ENCODE measurements around the gene CD163L1.

CD163L1 gene

GRCh38 chr12:7321624-7322023 is 122.3 kb downstream of the CD163L1 start:
- no peak for DNase-seq

GRCh38 chr12:7319930-7320329 is 124.0 kb downstream of the CD163L1 start:
- no peak for DNase-seq

- no peak for DNase-seq
Observed at GRCh38 chr12:7310070-7310469, 133.9 kb downstream of the CD163L1 start.
